ENCODE measurements around the gene TBC1D16. TPM values are rescaled to one million over a fixed set of nuclear protein-coding genes. Genes with fewer than 3 reads are reported as not detected.
A peak's percentile ranks its signal among the peaks of the same experiment; 100 is the strongest.

The TBC1D16 gene
- total RNA-seq, 1 donor = 68.8 TPM

DNA sequence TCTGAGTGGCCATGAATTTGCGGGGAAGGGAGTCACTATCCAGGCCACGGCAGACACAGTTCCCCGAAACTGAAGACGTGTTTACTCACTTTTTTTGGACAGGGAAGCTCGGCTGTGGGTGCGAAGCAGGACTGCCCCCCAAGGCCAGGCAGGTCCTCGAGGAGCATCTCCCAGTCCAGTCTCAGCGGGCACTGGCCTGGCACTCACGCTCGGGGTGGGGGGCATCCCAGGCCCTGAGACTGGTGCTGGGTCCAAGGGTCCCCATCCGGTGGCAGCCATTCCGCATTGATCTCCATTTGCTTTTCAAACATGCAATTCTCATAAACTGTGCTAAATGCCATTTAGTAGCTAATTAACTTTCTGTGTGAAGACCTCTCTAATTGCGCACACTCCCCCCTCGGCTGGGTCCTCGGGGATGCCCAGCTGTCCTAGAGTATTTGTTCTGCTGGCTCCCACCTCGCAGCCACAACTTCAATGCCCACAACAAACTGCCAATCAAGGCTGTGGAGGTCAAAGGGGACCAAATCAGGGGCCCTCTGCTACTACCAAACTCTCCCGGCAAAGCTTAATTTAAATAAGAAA lies 50.2 kb downstream of the TBC1D16 start:
- H3K4me2 ChIP-seq (ENCODE audit: insufficient read depth, low read length) = no peak overlapping the region
- DNase-seq (ENCODE audit: insufficient read length, low spot score, missing footprints) = peak; percentile 41

GRCh38 chr17:79984877-79985276 lies 50.8 kb downstream of the TBC1D16 start:
- Histone ChIP-seq H3K27ac (ENCODE audit: low read depth, low read length) (no peak overlapping the region), H3K36me3 (ENCODE audit: insufficient read depth, low read length) (no peaks in the 10 kb centered on the region), H3K4me1 (ENCODE audit: insufficient read depth, low read length) (peaks cover 26% of the 10 kb centered on the region), H2AFZ (ENCODE audit: low read length) (no peak overlapping the region), H3K27me3 (ENCODE audit: insufficient read depth, low read length) (no peaks in the 10 kb centered on the region), H4K20me1 (ENCODE audit: insufficient read depth, low read length) (peaks cover 25% of the 10 kb centered on the region), H3K9me3 (ENCODE audit: low read depth, low read length) (no peaks in the 10 kb centered on the region), H3K4me2 (ENCODE audit: insufficient read depth, low read length) (no peak overlapping the region), H3K4me3 (ENCODE audit: insufficient read depth, low read length) (no peak overlapping the region), H3K79me2 (ENCODE audit: insufficient read depth, low read length) (peaks cover 2% of the 10 kb centered on the region)
- peak; percentile 25 for DNase-seq (ENCODE audit: insufficient read length, low spot score, missing footprints)
- TF ChIP-seq, protein P1, sequence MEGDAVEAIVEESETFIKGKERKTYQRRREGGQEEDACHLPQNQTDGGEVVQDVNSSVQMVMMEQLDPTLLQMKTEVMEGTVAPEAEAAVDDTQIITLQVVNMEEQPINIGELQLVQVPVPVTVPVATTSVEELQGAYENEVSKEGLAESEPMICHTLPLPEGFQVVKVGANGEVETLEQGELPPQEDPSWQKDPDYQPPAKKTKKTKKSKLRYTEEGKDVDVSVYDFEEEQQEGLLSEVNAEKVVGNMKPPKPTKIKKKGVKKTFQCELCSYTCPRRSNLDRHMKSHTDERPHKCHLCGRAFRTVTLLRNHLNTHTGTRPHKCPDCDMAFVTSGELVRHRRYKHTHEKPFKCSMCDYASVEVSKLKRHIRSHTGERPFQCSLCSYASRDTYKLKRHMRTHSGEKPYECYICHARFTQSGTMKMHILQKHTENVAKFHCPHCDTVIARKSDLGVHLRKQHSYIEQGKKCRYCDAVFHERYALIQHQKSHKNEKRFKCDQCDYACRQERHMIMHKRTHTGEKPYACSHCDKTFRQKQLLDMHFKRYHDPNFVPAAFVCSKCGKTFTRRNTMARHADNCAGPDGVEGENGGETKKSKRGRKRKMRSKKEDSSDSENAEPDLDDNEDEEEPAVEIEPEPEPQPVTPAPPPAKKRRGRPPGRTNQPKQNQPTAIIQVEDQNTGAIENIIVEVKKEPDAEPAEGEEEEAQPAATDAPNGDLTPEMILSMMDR (IDR thresholded peaks at IDR 0.05; ENCODE audit: extremely low read depth, low read depth, low read length) = no peak

More for the DNA sequence above, 50.2 kb downstream of the TBC1D16 start:
- Histone ChIP-seq H3K27ac (ENCODE audit: low read depth, low read length) (no peak overlapping the region), H2AFZ (ENCODE audit: low read length) (no peak overlapping the region), H3K9me3 (ENCODE audit: low read depth, low read length) (no peaks in the 10 kb centered on the region), H4K20me1 (ENCODE audit: insufficient read depth, low read length) (peaks cover 28% of the 10 kb centered on the region), H3K4me1 (ENCODE audit: insufficient read depth, low read length) (peaks cover 26% of the 10 kb centered on the region), H3K36me3 (ENCODE audit: insufficient read depth, low read length) (no peaks in the 10 kb centered on the region), H3K27me3 (ENCODE audit: insufficient read depth, low read length) (no peaks in the 10 kb centered on the region), H3K79me2 (ENCODE audit: insufficient read depth, low read length) (peaks cover 2% of the 10 kb centered on the region), H3K4me3 (ENCODE audit: insufficient read depth, low read length) (no peak overlapping the region)
- TF ChIP-seq, protein P1 (IDR thresholded peaks at IDR 0.05; ENCODE audit: extremely low read depth, low read depth, low read length) = no peak

DNA sequence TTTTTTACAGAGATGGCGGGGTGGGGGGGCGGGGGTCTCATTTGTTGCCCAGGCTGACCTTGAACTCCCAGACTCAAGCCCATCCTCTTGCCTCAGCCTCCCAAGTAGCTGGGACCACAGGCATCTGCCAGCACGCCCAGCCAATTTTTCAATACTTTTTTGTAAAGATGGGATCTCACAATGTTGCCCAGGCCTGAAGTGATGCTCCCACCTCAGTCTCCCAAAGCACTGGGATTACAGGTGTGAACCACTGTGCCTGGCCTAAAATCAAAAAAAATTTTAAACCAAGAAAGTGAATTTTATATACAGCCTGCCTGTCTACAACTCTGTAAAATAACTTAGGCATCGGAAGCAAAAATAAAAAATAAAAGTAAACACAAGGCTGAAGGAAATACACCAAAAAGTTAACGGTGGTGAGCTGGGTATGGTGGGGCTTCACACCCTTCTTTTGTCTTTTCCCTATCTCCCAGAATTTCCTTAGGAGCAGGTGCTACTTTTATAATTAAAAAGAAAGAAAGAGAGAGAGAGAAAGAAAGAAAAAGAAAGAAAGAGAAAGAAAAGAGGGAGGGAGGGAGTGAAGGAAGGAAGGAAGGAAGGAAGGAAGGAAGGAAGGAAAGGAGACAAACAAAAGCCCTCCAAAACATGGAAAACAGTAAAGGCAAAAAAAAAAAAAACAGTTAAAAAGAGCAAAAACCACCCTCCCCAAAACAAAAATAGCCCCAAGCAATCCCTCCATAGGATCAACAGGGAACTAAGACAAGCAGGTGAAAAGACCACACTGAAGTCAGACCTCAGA lies 51.4 kb downstream of the TBC1D16 start:
- H3K9me3 ChIP-seq (ENCODE audit: low read depth, low read length) = no peaks in the 10 kb centered on the region
- no peaks in the 10 kb centered on the region for H3K36me3 ChIP-seq (ENCODE audit: insufficient read depth, low read length)
- H2AFZ ChIP-seq (ENCODE audit: low read length) = no peak overlapping the region
- TF ChIP-seq, protein P1 (IDR thresholded peaks at IDR 0.05; ENCODE audit: extremely low read depth, low read depth, low read length) = no peak
- H3K79me2 ChIP-seq (ENCODE audit: insufficient read depth, low read length) = peaks cover 2% of the 10 kb centered on the region
- no peak for DNase-seq (ENCODE audit: insufficient read length, low spot score, missing footprints)
- H4K20me1 ChIP-seq (ENCODE audit: insufficient read depth, low read length) = peaks cover 25% of the 10 kb centered on the region
- H3K4me1 ChIP-seq (ENCODE audit: insufficient read depth, low read length) = peaks cover 26% of the 10 kb centered on the region
- H3K27me3 ChIP-seq (ENCODE audit: insufficient read depth, low read length) = no peaks in the 10 kb centered on the region
- H3K27ac ChIP-seq (ENCODE audit: low read depth, low read length) = no peak overlapping the region
- H3K4me3 ChIP-seq (ENCODE audit: insufficient read depth, low read length) = no peak overlapping the region
- no peak overlapping the region for H3K4me2 ChIP-seq (ENCODE audit: insufficient read depth, low read length)

DNA sequence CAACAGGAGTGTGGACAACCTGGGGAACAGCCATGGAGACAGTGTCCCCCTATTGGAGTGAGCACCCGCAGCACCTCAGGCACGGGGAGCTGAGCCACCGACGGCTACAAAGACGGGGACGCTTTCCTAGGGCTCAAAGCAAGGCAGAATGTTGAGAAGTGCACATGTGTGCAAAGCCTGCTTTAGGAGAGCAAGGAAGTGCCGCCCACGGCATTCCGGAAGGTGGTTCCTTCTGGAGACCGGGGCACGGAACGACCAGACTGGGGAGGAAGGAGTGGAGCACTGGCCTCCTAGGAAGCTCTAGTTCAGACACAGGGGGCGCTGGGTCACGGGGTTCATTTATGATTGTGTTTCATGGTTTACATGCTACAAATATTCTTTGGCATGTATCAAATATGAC lies 52.2 kb downstream of the TBC1D16 start:
- peaks cover 24% of the 10 kb centered on the region for H3K4me1 ChIP-seq (ENCODE audit: insufficient read depth, low read length)
- TF ChIP-seq, protein P1 (IDR thresholded peaks at IDR 0.05; ENCODE audit: extremely low read depth, low read depth, low read length) = no peak
- H3K4me2 ChIP-seq (ENCODE audit: insufficient read depth, low read length) = no peak overlapping the region
- H3K36me3 ChIP-seq (ENCODE audit: insufficient read depth, low read length) = no peaks in the 10 kb centered on the region
- H3K27ac ChIP-seq (ENCODE audit: low read depth, low read length) = no peak overlapping the region
- H2AFZ ChIP-seq (ENCODE audit: low read length) = no peak overlapping the region
- no peaks in the 10 kb centered on the region for H3K27me3 ChIP-seq (ENCODE audit: insufficient read depth, low read length)
- no peaks in the 10 kb centered on the region for H3K9me3 ChIP-seq (ENCODE audit: low read depth, low read length)
- H3K4me3 ChIP-seq (ENCODE audit: insufficient read depth, low read length) = no peak overlapping the region
- H4K20me1 ChIP-seq (ENCODE audit: insufficient read depth, low read length) = peaks cover 24% of the 10 kb centered on the region
- no peak for DNase-seq (ENCODE audit: insufficient read length, low spot score, missing footprints)
- H3K79me2 ChIP-seq (ENCODE audit: insufficient read depth, low read length) = peaks cover 2% of the 10 kb centered on the region
